IPS-18c (cell line): ENCODE measurements around the gene TWIST2.

ENCODE experiments used
- H3K4me3 ChIP-seq: 2 replicates; pipeline ENCODE4 v1.7.0; 2013; ENCODE audit warnings: low read depth, mild to moderate bottlenecking, low read length, moderate library complexity; ENCODE audit not compliant: insufficient read depth
- H3K9me3 ChIP-seq: one replicate; pipeline ENCODE4 v1.6.1; 2013; ENCODE audit warnings: mild to moderate bottlenecking, low read length, moderate library complexity; ENCODE audit not compliant: control insufficient read depth, insufficient read depth

The TWIST2 gene

DNA sequence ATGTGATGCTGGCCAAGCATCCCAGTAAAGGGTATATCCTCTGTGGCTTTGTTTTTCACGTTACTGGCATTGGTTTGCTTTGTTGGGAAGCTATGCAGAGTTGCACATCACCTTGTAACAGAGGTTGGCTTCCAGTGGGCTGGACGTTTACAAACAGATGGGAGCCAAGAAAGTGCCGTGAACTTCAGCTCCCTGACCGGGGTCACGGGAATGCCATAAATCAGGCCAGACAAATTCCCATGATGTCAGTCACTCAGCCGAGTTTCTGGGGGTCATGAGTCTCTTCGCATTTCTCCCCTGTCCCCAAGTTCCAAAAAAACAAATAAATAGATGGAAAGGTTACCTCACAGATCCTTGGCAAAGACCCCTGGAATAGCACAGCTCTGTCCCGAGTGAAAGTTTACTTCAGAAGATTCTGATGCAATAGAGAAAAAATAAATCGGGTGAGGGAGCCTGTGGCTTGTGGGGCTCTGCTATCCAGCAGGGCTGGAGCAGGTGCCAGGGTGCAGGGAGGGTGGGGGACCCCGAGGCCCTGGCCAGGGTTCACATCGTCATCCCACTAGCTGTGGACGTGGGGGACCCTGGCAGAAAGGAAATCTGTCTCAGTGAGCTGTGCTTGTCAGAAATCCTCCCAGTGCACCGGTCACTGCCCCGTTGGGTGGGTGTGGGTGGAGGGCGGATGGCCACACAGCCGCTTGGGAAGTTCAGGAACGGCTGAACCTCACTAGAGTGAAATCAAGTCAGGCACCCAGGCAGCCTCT lies 27.8 kb downstream of the TWIST2 start:
- H3K9me3 ChIP-seq, result no peaks in the 10 kb centered on the region
- no peak overlapping the region for H3K4me3 ChIP-seq

DNA sequence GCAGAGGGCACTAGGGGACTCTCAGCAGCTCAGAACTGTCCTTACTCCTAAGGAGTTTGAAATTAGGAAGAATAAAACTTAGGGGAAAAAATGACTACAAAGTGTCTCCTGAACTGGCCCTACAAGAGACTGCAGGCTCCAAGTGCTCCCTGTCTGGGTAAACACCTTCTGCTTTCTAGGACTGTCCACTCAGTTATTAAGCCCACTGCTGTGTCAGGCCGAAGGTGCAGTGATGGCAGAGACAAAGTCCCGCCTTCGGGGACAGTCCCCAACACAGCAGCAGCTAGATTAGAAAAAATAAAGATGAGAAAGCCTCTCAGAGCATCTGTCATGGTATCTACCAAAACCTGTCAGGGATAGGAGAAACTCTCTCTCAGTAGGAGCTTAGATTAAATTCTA lies 28.3 kb downstream of the TWIST2 start:
- Histone ChIP-seq H3K9me3 (no peaks in the 10 kb centered on the region), H3K4me3 (no peak overlapping the region)

DNA sequence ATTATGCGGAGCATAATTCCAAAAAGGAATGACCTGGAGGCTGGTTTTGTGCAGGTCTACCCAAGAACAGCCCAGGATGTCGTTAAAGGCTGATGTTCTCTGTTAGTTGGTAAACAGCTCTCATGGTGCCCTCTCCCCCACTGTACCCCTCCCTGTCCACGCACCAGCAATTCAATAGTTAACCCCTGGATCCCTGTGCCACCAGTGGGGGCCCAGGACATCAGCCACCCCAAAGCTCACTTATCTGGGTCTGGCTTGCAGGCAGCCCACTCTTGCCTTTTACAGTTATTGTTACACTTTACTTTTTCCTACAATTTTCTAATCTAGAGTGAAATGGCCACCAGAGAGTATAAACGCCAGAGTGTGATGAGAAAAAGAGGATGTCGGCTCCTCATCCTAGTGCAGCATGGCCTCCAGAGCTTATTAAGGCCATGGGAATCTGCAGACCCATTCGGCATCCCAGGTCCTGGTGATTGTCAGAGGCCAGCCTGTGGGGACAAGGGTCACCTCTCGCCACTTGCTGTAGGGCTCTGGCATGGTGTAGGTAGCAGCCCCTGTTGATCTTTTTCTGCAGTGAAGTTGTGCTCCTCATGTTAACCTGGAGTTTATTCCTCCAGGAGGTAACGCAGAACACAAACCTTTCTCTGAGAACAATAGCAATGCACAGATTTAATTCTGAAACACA lies 30.3 kb downstream of the TWIST2 start:
- H3K4me3 ChIP-seq, result no peak overlapping the region
- no peaks in the 10 kb centered on the region for H3K9me3 ChIP-seq

GRCh38 chr2:238879043-238879442 lies 31.2 kb downstream of the TWIST2 start:
- Histone ChIP-seq H3K4me3 (no peak overlapping the region), H3K9me3 (no peaks in the 10 kb centered on the region)

DNA sequence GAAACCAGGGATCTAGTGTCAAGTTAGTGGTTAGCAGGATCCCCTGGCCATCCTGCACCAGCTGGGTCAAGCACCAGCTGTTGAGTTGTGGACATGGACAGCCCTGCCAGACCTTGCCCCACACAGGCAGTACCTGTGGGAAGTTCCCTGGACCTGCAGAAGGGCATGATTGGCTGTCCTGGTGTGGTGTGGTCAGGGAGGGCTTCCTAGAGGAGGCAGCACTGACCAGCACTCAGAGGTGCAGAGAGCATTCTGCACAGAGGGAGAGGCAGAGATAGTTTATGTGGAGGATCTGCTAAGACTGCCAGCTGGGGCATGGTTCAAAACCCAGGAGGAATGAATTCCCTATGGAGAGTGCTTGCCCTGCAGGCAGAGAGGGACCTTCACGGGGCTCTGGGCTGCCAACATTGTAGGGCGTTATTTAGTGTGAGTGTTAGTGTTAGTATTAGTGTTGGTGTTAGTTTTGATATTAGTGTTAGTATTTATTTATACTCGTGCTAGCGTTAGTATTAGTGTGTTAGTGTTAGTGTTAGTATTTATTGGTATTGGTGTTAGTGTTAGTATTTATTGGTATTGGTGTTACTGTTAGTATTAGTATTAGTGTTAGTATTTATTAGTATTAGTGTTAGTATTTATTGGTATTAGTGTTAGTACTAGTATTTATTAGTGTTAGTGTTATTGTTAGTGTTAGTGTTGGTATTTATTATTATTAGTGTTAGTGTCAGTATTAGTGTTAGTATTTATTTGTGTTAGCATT lies 31.9 kb downstream of the TWIST2 start:
- H3K4me3 ChIP-seq, result no peak overlapping the region
- H3K9me3 ChIP-seq, result no peaks in the 10 kb centered on the region

DNA sequence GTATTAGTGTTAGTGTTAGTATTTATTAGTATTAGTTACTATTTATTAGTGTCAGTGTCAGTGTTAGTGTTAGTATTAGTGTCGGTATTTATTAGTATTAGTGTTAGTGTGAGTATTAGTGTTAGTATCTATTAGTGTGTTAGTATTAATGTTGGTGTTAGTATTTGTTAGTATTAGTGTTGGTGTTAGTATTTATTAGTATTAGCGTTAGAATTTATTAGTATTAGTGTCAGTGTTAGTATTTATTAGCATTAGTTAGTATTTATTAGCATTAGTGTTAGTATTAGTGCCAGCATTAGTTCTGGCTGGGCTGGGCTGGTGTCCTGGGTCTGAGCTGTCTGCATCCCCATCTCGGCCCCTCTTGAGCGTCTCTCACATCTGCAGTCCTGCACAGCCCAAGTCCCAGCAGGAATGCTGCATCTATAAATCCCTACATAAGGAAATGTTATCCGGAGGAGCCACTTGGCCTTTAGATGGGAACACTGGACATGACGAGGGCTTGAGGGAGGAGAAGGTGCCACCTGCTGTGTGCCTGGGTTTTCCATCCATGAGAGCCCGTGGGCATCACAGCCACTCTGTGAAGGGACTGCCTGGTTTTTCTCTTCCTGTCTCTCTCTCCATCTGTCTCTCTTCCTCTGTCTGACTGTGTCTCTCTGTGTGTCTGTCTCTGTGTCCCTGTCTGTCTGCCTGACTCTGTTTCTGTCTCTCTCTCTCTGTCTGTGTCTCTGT lies 33.6 kb downstream of the TWIST2 start:
- no peaks in the 10 kb centered on the region for H3K9me3 ChIP-seq

DNA sequence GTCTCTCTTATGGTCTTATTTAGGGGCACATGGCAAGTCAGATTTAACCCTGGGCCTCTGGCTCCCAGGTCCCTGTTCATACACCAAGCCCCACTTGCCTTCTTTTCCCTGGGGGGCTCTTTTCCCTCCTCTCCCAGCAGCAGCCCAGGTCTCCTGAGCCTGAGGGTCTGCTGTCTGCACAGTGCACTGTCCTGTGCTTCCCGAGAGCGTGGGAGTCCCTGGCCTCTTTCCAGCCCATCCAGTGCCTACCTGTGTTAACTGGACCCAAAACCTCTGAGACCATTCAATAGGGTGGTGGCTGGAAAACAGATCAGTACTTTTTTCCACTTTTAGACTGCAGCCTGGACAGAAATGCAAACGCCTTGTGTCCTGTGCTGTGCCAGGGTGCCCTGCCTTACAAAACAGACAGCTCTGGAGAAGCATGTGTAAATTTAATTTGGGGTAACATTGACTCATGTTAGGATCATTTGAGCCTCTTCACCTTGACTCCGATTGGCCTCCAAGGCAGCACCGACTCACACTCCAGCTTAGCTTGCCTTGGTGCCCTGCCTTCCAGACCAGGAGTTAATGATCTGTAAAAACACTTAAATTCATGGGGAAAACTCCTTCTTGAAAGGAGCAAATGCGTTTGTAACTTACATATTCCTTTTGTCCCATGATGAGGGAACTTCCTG lies 34.3 kb downstream of the TWIST2 start:
- Histone ChIP-seq H3K9me3 (no peaks in the 10 kb centered on the region), H3K4me3 (no peak overlapping the region)

More for the DNA sequence above, 33.6 kb downstream of the TWIST2 start:
- H3K4me3 ChIP-seq, result no peak overlapping the region

DNA sequence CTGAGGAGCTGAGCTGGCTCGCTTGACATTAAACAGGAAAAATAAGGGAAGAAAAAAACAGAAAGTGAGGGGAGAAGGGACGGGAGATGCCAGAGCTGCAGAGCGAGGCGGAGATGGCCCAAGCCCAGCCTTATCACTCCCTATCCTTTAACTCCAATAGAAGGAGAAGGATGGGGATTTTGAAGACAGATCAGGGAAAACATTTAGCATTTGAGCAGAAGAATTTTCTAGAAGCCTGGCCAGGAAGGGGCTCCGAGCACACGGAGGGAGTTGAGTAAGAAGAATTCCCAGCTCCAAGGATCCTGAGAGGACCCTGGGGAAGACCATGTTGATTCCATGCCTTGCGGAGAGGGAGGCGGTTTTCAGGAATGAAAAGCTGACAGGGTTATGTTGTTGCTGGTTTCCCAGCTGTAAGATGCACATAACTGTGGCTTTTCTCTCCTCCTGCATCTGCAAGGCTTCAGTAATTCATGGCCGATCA lies 35.6 kb downstream of the TWIST2 start:
- H3K4me3 ChIP-seq, result no peak overlapping the region
- no peaks in the 10 kb centered on the region for H3K9me3 ChIP-seq

DNA sequence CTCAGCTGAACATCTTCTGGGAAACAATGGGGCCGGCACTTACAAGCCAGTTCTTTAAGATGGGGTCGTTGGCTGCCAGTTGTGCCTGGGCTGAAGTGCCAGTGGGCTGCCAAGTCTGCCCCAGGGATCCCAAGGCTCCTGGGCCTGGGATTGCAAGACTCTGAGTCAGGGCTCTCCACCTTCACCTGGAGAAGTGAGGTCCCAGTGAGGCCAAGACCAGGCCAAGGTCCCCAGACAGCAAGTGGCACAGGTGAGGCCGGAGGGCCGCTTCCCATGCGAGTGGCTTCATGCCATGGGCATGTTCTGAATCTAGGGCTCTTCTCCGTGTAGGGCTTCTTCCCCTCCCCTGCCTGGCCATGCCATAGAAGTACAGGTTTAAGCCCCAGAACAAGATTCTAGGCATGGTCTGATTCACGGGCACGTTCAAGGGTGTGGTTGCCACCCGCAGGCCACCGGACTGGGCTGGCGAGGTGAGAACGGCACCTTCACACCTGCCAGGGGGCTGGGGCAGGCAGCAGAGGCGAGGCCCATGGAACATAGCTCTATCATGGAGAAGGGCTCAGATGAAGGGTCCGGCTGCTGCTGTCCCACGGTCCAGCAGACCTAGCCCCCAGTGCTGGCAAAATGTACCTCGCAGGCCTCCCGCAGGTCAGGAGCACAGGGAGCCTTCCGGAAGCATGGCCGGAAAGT lies 36.4 kb downstream of the TWIST2 start:
- H3K9me3 ChIP-seq, result no peaks in the 10 kb centered on the region
- H3K4me3 ChIP-seq, result no peak overlapping the region

GRCh38 chr2:238884812-238885408 lies 37.0 kb downstream of the TWIST2 start:
- Histone ChIP-seq H3K9me3 (no peaks in the 10 kb centered on the region), H3K4me3 (no peak overlapping the region)

DNA sequence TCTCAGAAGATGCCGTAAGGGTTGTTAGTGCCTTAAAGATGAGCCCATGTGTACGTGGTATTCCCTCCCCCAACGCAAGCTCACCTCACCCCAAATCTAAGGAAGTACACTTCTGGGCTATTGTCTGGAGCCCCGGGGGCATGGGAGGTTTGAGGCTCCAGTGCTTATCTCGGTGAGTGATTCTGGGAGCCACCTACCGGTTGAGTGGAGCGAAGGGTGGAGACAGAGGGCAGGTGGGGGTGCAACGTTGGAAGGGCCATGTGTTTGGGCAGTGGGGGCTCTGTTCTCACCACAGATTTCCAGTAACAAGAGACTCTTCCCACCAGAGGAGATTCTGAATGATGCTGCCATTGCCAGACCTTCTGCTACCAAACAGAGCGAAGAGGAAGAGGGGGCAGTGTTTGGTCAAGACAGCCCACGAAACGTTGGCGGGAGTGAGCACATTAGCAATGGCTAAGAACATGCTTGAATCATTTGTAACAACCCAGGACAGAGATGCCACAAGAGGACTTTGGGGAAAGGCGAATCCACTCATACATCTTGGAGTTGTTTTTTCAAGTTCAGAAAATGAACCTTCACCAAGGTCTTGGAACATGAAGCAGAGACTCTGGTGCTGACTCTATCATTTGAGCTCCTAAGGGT lies 38.7 kb downstream of the TWIST2 start:
- no peak overlapping the region for H3K4me3 ChIP-seq

GRCh38 chr2:238887616-238888015 lies 39.7 kb downstream of the TWIST2 start:
- Histone ChIP-seq H3K4me3 (no peak overlapping the region), H3K9me3 (no peaks in the 10 kb centered on the region)

More for the DNA sequence above, 38.7 kb downstream of the TWIST2 start:
- H3K9me3 ChIP-seq, result no peaks in the 10 kb centered on the region

DNA sequence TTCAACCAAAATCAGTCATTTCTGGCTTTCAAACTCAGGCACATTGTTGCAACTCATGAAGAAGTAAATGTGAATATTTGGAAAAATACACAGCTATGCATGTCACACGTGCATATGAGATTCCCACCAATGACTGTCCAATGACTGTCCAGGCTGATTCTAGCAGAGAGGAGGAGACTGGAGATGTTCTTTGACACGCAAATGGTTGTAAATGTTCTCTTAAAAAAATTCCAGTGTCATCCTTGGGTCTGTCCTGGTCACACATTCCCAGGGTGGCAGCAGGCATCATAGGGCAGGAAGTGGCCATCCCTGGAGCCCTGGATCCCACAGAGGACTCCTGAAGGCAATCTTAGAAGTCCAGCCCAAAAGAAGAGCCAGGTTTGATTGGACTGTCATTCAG lies 40.9 kb downstream of the TWIST2 start:
- Histone ChIP-seq H3K9me3 (no peaks in the 10 kb centered on the region), H3K4me3 (no peak overlapping the region)

- H3K4me3 ChIP-seq, result no peak overlapping the region
- H3K9me3 ChIP-seq, result no peaks in the 10 kb centered on the region
These were observed 42.2 kb downstream of the TWIST2 start for GRCh38 chr2:238890131-238890530.

DNA sequence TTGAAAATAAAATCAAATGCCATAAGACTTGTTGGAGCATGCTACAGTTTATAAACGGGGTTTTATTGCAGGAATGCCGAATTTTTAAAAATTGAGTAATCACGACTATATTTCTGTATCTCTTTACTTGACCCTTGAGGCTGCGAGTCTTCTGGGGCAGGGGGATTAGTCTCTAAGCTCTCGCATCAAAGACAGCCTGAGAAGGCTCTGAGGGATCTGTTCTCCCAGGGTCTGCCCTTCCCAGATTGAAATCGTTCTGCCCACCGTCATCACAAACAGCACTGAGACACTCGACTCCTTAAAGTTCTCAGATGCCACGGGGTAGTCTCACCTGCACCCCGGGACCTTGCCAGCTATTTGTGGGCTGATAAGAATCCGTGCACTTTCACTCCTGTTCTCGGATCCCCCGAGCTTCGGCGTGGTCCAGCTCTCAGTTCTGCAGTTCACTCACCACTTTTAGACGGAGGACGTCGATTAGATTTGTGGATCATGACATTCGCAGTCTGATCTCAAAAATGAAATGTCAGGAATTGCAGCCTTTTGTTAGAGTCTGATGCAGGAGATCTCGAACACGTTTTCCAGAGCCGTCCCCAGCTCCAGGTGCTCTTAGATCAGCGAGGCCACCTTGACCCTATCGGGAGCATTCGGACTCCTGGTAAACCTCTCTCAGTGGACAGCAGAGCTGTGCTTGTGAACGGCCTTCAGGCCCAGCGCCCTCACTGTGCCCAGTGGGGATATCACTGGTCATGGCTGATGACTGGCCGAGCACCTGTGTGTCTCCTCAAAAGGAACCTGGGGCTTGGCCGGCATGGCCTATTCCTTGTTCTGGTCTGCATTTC lies 43.0 kb downstream of the TWIST2 start:
- Histone ChIP-seq H3K9me3 (no peaks in the 10 kb centered on the region), H3K4me3 (no peak overlapping the region)
